GM12878 (cell line): Measurements from ENCODE around the gene ADK. TPM values are rescaled to one million over a fixed set of nuclear protein-coding genes. Genes with fewer than 3 reads are reported as not detected.

Source experiments
- BCLAF1 ChIP-seq: fragments of 450-650 bp; IDR thresholded peaks from 2 replicates; pipeline ENCODE4 v1.6.1; 2017; ENCODE audit warnings: antibody characterized with exemption, mild to moderate bottlenecking, moderate library complexity
- CBX5 ChIP-seq: sonication (generic); IDR thresholded peaks from 2 replicates; pipeline ENCODE4 v1.6.1; 2016; ENCODE audit warnings: low read depth, moderate library complexity, mild to moderate bottlenecking, inconsistent platforms
- CHD1 ChIP-seq: IDR thresholded peaks from 2 replicates; pipeline ENCODE4 v1.6.1; 2012; ENCODE audit warnings: low read depth, low read length, improper control_type of control experiment
- CHD4 ChIP-seq: fragments of 200-600 bp; sonication (generic); IDR thresholded peaks from 2 replicates; pipeline ENCODE4 v1.6.1; 2016; ENCODE audit warnings: mild to moderate bottlenecking
- ELK1 ChIP-seq: IDR thresholded peaks from 2 replicates; pipeline ENCODE4 v1.6.1; 2012; ENCODE audit warnings: low read depth, low read length, improper control_type of control experiment
- ETV6 ChIP-seq, 2 experiments: fragments of 450-650 bp in 1 of 2; IDR thresholded peaks in 1 of 2; conservative IDR thresholded peaks in 1 of 2; 2 replicates each; pipeline ENCODE4 v1.6.1; 2014; ENCODE audit warnings: antibody characterized with exemption in 1 of 2, borderline replicate concordance in 1 of 2, low read depth in 1 of 2, mild to moderate bottlenecking in 1 of 2, moderate library complexity in 1 of 2
- HDGF ChIP-seq: fragments of 450-650 bp; IDR thresholded peaks from 2 replicates; pipeline ENCODE4 v1.6.1; 2016; ENCODE audit warnings: antibody characterized with exemption
- MTA3 ChIP-seq: IDR thresholded peaks from 2 replicates; pipeline ENCODE4 v1.6.1; 2012; ENCODE audit warnings: low read length, inconsistent platforms, borderline replicate concordance
- PML ChIP-seq: IDR thresholded peaks from 2 replicates; pipeline ENCODE4 v1.6.1; 2012; ENCODE audit warnings: low read length, inconsistent platforms
- PRDM15 ChIP-seq: fragments of 450-650 bp; formaldehyde crosslinking; IDR thresholded peaks from 2 replicates; pipeline ENCODE4 v1.4.0; 2020; ENCODE audit warnings: mild to moderate bottlenecking, moderate library complexity
- RAD51 ChIP-seq: fragments of 450-650 bp; IDR thresholded peaks from 2 replicates; pipeline ENCODE4 v1.6.1; 2016; ENCODE audit warnings: moderate library complexity, mild to moderate bottlenecking, inconsistent platforms
- SMARCA5 ChIP-seq: fragments of 450-650 bp; IDR thresholded peaks from 2 replicates; pipeline ENCODE4 v1.6.1; 2017; ENCODE audit warnings: mild to moderate bottlenecking
- SPI1 ChIP-seq: IDR thresholded peaks from 2 replicates; pipeline ENCODE4 v1.6.1; 2011; ENCODE audit warnings: low read depth, mild to moderate bottlenecking, low read length, moderate library complexity, borderline replicate concordance; ENCODE audit not compliant: insufficient read depth
- SRF ChIP-seq, 2 experiments: IDR thresholded peaks; 2 replicates each; pipeline ENCODE4 v1.6.1; 2011; ENCODE audit warnings: low read depth in 2 of 2, low read length in 2 of 2, mild to moderate bottlenecking in 1 of 2, moderate library complexity in 1 of 2
- TCF12 ChIP-seq: IDR thresholded peaks from 2 replicates; pipeline ENCODE4 v1.6.1; 2011; ENCODE audit warnings: low read depth, mild to moderate bottlenecking, low read length
- TCF3 ChIP-seq: IDR thresholded peaks from 2 replicates; pipeline ENCODE4 v1.6.1; 2012; ENCODE audit warnings: low read depth, mild to moderate bottlenecking, low read length, borderline replicate concordance; ENCODE audit not compliant: insufficient read depth
- ZNF274 ChIP-seq: IDR thresholded peaks from one replicate; pipeline ENCODE4 v1.8.0; 2011; ENCODE audit not compliant: insufficient read length, insufficient read depth
- ZNF384 ChIP-seq: IDR thresholded peaks from 2 replicates; pipeline ENCODE4 v1.6.1; 2012; ENCODE audit warnings: low read depth, mild to moderate bottlenecking, low read length, improper control_type of control experiment, borderline replicate concordance
- polyA plus RNA-seq, 11 experiments: library from polyadenylated mRNA; depleted of rRNA in 4 of 11; unstranded in 6 of 11; stranded (reverse) in 5 of 11; fragments of >200 nt; fragmentation: Nextera tagmentation in 4 of 11; fragmentation: Illumina TruSeq in 1 of 11; extraction: Ambion mirVana in 4 of 11; extraction: Trizol in 1 of 11; gene quantifications; 1 replicate in 1 of 11; 2 replicates in 10 of 11; pipeline versions ENCODE4 v1.2.1 to v1.2.3, GENCODE V29; 2011 to 2016; ENCODE audit warnings: inconsistent platforms in 2 of 11, missing spikeins in 2 of 11, low read depth in 1 of 11
- total RNA-seq, 4 experiments: library from RNA; depleted of rRNA in 3 of 4; stranded (reverse); fragments of >200 nt in 3 of 4; fragmentation: Illumina TruSeq in 1 of 4; extraction: Trizol in 1 of 4; gene quantifications; 2 replicates each; pipeline versions ENCODE4 v1.2.1 to v1.2.3, GENCODE V29; 2013 to 2021

ADK gene
- total and polyA plus RNA-seq, 10 of the 15 experiments (the other 5 are each of a cell fraction or from before 2014, with no cell fraction given), result 42.0 to 151 (median 81.6) TPM

- TF ChIP-seq ELK1 (no peak), CHD4 (no peak), CBX5 (no peak), BCLAF1 (no peak), SPI1 (peak; percentile 73), HDGF (no peak), ZNF274 (no peak), ZNF384 (no peak), TCF12 (peak; percentile 76), MTA3 (no peak), ETV6 (conservative IDR thresholded peaks at IDR 0.05 in 1 of 2, IDR thresholded peaks at IDR 0.05 in 1 of 2; ENCODE audit: borderline replicate concordance in 1 of 2, low read depth in 1 of 2) (no peak), PML (no peak), SMARCA5 (0 out of 2 replicates have a peak, but pooled peaks have one; percentile 23), SRF (IDR thresholded peaks at IDR 0.05; ENCODE audit: low read depth in 2 of 2, low read length in 2 of 2) (no peak), CHD1 (no peak), RAD51 (no peak), PRDM15 (CRISPR knock-in tag) (no peak), TCF3 (peak; percentile 54; the same call in 1 of the 2 replicates)
Observed at GRCh38 chr10:74586088-74586585, 435.1 kb downstream of the ADK start (continued).
